Upper lobe of left lung (tissue), 4 donors: ENCODE measurements around the gene OSBPL10.

Source experiments
- CTCF ChIP-seq, 6 experiments: fragments of 450-650 bp in 4 of 6; fragments of 200-600 bp in 2 of 6; sonication (generic) in 2 of 6; IDR thresholded peaks; one replicate each; pipeline ENCODE4 v1.5.1; 2016 to 2019; ENCODE audit warnings: antibody characterized with exemption in 6 of 6
- EP300 ChIP-seq, 4 donors: sonication (generic); formaldehyde crosslinking; IDR thresholded peaks; one replicate each; pipeline ENCODE4 v1.5.1; 2017; ENCODE audit warnings: antibody characterized with exemption in 4 of 4, control low read depth in 2 of 4
- POLR2A ChIP-seq, 4 donors: fragments of 450-650 bp; IDR thresholded peaks; one replicate each; pipeline ENCODE4 v1.5.1; 2016 to 2017; ENCODE audit warnings: antibody characterized with exemption in 4 of 4, mild to moderate bottlenecking in 2 of 4
- POLR2AphosphoS5 ChIP-seq, 2 donors: sonication (generic); formaldehyde crosslinking; IDR thresholded peaks; one replicate each; pipeline ENCODE4 v1.5.1; 2017; ENCODE audit warnings: antibody characterized with exemption in 2 of 2

- TF ChIP-seq POLR2A (IDR thresholded peaks at IDR 0.05) (no peak), EP300 (IDR thresholded peaks at IDR 0.05) (no peak), CTCF (IDR thresholded peaks at IDR 0.05) (no peak), POLR2AphosphoS5 (IDR thresholded peaks at IDR 0.05) (no peak)
These were observed 25.5 kb downstream of the OSBPL10 start for GRCh38 chr3:31955581-31955980.
